NCI-H1694 (cell line): Measurements from ENCODE around the gene MED1.

Experiments
- DNase-seq: peaks from one replicate; lab custom pipeline; 2025; lab: John Stamatoyannopoulos, UW

The MED1 gene

DNA sequence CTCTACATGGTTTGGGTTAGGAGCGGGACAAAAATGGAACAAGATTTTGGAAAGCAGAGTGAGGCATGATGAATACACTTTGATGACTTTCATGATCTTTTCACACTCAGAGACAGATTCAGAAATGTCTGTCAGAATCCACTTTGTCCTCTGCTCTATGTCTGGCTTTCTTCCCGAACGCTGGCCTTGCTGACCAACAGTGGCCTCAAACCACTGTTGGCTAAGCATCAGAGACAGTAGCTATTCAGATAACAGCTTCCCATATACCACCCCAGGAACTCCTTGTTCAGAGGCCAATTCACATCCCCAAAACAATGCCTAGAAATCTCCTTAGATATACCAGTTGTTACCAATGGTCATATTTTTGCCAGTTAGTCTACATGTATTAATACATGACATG, 90.5 kb downstream of the MED1 start:
- no peak for DNase-seq

GRCh38 chr17:39359994-39360393, 91.1 kb downstream of the MED1 start:
- DNase-seq: no peak

DNA sequence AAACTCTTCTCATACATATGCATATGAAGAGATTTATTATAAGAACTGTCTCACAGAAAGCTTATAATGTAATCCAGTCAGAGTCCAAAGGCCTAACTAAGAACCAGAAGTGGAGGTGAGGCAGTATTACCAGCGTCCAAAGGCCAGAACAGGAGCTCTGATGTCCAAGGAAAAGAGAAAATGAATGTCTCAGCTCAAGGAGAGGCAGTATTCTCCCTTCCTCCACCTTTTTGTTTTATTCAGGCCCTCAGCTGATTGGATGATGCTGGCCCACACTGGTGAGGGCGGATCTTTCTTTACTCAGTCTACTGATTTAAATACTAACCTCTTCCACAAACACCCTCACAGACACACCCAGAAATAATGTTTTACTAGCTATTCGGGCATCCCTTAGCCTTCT, 93.1 kb downstream of the MED1 start:
- no peak for DNase-seq

DNA sequence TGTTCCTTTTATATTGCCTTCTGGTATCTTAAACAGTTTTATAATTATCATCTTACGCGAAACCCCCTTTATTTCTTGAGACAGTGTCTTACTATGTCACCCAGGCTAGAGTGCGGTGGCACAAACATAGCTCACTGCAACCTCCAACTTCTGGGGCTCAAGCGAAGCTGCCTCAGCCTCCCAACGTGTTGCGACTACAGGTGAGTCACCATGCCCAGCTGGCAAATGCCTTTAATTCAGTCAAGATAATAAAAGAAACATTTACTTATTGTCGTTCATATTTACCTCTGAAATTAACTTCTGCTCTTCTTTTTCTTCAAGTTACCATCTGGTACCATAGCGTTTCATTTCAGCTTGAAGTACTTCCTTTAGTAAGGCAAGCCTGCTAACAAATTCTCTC, 93.6 kb downstream of the MED1 start:
- DNase-seq: no peak
